GM19452 (cell line): ENCODE measurements around the gene LRP8.

Source experiments
- ATAC-seq: cut with Tn5 transposase; IDR thresholded peaks from one replicate; pipeline ENCODE4 v1.9.1; 2021; ENCODE audit not compliant: unreplicated experiment

Gene LRP8

GRCh38 chr1:53307037-53307436 lies 20.8 kb downstream of the LRP8 start:
- no peak for ATAC-seq

DNA sequence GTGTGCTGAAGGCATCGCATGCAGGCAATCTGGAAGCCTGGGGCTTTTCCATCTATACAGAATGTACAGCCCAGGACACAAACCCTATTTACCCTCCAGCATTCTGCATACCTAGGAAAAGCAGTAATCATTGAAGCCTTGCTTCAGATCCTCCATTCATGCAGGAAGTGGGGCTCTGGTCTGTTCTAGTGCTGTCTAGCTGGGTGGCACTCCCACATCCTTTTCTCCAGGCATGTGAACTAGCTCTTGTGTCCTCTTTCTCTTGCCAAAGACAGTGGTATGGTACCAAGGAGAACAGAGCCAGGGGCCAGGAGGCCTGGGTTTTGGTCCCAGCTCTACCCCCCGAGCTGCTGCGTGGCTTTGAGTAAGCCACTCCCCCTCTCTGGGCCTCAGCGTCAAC lies 21.7 kb downstream of the LRP8 start:
- ATAC-seq: no peak

DNA sequence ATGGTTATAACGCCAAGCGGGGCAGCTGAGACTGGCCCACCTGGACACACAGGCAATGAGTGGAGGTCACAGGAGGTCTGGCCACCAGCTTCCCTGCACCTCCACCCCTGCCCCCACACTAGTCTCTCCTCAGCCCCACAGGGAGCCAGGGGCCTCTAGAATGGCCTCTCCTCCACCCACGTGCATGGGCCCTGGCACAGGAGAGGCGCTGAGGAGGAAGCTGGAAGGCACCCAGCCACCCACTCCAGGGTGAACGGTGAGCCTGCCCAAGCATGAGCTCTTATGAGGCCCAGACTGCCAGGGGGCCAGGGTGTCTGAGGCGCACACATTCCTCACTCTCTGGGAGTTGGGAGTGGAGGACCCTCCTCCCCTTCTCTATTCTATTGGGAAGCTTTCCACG lies 22.2 kb downstream of the LRP8 start:
- no peak for ATAC-seq

DNA sequence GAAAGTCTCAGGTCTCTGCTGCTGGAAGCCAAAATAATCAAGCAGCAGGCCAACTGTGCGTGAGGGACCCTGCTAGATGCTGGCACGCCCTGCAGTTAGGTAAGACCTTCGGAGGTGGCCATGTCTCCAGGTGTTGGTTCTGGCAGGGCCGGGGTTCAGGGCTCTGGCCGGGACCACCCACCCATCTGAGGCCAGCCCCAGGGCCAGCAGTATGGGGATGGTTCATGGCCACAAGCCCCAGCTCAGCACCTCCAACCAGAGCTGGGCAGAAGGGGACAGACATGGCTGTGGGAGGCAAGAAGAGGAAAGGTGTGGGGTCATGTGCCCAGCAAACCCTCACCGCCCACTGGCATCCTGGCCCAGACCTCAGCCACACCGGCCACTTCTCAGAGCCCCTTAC lies 23.3 kb downstream of the LRP8 start:
- no peak for ATAC-seq

DNA sequence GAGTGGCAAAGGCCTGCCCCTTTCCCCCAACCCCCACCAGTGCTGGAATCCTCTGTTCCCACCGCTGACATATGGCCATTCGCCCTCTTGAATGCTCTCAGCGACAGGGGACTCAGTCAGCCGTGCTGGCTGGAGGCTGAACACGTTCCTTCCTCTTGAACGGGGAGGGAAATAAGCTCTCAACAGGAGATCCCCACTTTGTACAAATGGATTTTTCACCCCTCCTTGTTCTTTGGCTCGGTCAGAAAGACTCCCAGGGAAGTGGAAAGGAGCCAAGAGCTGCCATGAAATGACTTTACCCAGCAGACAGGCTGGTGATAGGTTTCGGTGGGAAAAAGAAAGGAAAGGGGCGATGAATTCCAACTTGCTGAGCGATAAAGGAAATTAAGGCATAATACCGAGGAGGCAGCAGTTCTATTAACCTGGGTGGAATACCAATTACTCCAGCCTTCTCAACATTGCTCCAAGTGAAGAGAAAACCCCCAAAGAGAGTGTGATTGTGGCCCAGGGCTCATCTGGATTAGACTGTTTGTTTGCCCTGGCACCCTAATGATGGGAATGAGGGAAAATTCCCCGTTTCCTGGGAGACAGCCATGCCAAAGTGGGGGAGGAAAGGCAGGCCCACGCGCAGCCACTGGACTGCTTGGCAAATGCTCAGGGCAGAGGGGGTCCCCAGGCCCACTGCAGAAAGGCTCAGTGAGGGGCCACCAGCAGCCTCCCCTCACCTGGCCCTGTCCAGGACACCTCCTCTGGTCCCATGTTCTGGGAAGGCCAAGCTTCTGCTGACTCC lies 23.9 kb downstream of the LRP8 start:
- ATAC-seq: no peak

DNA sequence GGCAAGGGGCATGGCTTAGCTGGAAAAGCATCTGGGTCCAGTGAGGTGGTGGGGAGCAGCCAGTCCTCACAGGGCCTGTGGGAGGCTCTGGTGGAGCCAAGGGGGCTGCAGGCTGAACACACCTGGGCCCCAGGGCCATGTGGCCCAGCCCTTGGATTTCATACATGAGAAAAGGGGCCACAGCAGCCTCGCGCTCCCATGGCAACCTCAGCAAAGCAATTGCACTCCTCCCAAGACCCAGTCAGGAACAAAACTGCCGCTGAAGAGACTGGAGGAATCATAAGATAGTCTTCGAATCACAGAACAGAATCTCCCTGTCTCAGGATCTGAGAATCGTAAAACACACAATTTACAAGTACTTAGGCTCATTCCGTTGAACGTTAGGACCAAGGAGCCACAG lies 24.6 kb downstream of the LRP8 start:
- ATAC-seq: no peak

DNA sequence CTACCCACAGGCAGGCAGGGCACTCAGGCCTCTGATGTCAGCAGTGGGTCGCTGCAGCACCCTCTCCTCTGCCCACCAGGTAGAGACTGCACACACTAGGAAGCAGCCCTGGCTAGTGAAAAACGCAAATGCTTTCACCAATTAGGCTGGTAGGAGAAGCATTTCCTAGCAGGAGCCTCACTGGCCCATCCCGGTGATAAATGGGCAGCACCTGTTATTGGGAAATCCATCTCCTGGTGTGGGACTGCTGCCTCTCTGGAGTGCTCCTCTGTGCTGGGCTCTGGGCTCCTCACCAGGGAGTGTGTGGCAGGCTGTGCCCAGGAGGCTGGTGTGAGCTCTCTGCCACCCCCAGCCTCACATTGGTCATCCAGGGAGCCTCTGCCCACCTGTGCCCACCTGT lies 28.6 kb downstream of the LRP8 start:
- ATAC-seq: no peak

GRCh38 chr1:53298045-53298637 lies 29.7 kb downstream of the LRP8 start:
- no peak for ATAC-seq

DNA sequence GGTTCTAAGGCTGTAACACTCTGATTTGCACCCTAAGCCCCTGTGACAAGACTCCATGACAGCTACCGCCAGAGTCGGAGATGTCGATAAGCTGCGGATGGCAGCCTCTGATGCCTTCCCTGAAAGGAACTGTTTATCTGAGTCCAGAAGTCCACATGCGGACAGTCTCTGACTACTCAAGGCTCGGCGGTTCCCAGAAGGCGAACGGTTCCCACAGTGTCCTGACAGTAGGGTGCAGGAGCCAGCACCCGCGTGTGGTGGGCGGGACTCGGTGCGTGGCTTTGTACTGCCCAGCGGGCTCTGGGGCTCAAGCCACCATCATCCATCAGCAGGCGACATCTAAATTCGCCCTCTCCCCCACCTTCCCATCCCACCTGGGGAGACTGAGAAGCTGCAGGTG lies 30.7 kb downstream of the LRP8 start:
- no peak for ATAC-seq

- no peak for ATAC-seq
These were observed 31.6 kb downstream of the LRP8 start for GRCh38 chr1:53296117-53296749.

DNA sequence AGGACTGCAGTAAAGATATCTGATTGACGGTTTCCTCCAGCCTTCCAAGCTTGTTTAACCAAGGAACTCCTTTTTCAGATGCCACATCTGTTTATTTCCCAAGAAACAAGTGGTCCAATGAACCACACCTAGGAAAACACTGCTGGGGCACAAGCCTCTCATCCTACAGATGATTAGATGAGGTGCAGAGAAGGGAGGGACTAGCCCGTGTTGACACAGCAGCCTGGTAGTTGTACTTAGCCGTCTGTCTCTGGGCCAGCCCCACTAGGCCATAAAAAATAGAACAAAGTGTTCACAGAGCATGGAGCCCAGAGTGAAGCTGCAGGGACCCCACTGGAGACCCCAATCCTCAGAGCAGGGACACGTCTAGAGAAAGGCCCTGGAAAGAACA lies 32.1 kb downstream of the LRP8 start:
- ATAC-seq: no peak

DNA sequence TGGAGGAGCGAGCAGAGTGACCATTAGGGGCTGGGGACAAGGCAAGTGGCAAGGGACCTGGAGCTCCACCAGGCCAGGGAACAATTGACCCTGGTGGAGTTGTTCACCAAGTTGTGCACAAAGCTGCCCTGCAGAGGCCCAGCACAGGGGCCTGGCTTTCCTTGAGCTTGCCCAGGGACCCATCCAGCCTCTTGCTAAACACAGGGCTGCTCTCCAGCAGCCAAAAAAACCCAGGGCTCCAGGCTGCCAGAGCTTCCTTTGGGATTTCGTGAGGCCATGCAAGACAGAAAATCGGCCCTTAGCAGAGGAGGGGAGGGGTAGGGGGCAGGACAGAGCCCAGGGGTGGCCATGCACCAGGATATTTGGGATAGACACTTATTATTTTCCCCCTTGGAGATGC lies 32.6 kb downstream of the LRP8 start:
- no peak for ATAC-seq

- no peak for ATAC-seq
These were observed 33.3 kb downstream of the LRP8 start for GRCh38 chr1:53294567-53294966.

DNA sequence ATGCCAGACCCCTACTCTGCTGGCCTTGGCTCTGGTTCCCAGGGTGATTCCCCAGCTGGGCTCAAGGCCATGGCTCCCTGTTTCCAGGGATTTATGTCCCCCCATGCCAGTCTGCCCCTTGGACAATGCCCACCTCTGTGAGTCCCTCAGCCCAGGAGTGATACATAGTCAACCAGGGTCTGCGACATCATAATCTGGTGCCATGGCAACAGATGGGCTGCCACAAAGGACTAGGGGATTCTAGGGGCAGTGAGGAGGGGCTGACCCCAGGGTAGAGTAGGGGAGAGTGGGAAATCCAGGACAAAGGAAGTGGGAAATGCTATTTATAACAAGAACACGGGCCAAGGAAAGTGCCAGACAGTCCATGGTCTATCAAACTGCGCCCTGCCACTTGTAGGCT lies 33.8 kb downstream of the LRP8 start:
- ATAC-seq: no peak

DNA sequence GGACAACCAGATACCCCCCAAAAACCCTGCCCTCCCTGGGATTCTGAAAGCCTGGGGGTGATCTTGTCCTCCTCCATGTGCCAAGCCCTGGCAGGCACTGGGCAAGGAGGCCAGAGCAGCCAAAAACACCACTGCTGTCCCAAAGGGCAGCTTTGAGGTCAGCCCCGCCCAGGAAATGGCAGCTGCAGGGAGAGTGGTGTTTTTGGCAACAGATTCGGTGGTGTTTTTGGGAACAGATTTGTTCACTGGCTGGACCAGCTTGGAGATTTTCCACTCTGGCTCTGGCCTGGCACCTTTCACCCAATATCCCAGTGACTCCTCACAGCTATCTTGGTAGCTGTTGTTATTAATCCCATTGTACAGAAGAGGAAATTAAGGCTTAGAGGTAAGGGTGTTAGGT lies 34.7 kb downstream of the LRP8 start:
- no peak for ATAC-seq

DNA sequence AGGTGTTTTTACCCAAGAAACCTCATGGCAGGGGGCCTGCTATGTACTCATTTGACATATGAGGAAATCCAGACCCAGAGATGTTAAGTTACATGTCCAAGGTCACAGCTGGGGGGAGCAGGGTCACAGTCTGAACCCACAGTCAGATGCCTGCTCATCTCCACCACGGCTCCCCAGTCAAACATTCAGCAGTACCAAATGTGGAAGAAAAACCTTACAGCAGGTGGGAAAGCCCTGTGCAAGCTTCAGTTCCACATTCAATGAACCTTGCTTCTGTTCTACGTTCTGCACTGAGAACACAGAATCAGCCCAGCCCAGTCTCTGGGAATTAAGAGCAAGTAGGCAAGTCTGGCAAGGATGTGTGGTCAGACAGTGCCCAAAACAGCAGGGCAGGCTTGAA lies 35.2 kb downstream of the LRP8 start:
- ATAC-seq: no peak

- no peak for ATAC-seq
These were observed 36.3 kb downstream of the LRP8 start for GRCh38 chr1:53291574-53291973.

- ATAC-seq: no peak
These were observed 39.0 kb downstream of the LRP8 start for GRCh38 chr1:53288790-53289429.

DNA sequence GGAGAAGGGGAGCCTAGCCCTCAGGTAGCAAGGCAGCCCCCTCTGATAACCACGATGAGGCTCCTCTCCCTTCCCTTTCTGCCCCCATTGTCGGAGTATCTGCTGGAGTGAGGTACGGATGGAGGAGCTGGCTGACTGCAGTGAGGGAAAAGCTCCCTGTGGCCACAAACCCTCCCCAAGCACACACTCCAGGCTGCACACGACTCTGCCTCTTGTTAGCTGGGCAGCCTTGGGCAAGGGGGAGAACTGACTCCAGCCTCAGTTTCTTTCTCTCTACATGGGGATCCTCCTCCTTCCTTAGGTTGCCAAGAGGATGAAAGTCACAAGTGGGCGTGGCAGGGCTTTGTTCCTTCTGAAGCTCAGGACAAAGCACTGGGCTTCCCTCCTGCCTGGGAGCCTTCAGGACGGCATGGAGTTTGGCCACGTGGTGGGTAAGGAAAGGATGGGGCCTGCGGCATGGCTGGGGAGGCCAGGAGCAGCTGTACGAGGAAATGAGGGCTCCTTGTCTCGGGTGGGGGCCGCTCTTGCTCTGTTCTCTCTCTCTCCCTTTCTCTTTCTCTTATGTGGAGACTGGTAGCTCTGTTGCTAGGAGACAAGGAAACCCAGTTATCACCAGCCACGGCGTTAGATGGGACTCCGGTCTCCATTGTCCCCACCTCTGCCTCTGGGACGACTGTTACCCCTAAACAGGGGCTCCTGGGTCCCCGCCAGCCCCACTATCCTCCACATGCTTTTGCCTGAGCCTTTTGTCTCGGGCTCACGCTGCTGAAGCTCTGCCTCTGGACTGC lies 39.7 kb downstream of the LRP8 start:
- no peak for ATAC-seq

GRCh38 chr1:53286955-53287354 lies 40.9 kb downstream of the LRP8 start:
- no peak for ATAC-seq
